GM12865 (cell line): Measurements from ENCODE around the gene PUM1.

Experiments used
- DNase-seq: peaks from one replicate; pipeline ENCODE4 v3.0.0; 2010; ENCODE audit warnings: low read depth
- H3K4me3 ChIP-seq: 2 replicates; pipeline ENCODE4 v1.5.1; 2011; ENCODE audit warnings: mild to moderate bottlenecking, low read depth, low read length, control low read depth
- TF ChIP-seq, protein P1 (sequence below): IDR thresholded peaks from 2 replicates; pipeline ENCODE4 v1.5.1; 2011; ENCODE audit warnings: low read length, control low read depth, low read depth, inconsistent platforms; ENCODE audit not compliant: insufficient read depth; ENCODE audit errors: missing control alignments

Gene PUM1

DNA sequence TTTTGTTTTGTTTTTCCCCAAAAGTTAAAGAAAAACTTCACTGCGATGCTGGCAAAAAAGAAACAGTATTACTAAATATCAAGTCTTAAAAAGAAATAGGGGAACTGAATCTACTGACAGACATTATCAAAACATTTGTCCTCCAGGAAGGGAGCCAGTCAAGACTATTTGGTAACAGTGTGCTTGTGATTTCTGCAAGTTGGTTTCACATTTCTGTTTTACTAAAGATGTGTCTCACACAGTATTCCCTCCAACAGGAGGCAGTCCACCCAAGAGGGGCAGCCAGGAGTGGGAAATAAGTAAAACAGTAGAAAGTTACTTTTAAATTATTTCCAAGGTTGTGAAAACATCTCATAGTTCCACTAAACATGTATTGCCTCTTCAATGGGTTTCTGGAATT, 82.6 kb downstream of the PUM1 start:
- H3K4me3 ChIP-seq: no peak overlapping the region
- TF ChIP-seq, protein P1, sequence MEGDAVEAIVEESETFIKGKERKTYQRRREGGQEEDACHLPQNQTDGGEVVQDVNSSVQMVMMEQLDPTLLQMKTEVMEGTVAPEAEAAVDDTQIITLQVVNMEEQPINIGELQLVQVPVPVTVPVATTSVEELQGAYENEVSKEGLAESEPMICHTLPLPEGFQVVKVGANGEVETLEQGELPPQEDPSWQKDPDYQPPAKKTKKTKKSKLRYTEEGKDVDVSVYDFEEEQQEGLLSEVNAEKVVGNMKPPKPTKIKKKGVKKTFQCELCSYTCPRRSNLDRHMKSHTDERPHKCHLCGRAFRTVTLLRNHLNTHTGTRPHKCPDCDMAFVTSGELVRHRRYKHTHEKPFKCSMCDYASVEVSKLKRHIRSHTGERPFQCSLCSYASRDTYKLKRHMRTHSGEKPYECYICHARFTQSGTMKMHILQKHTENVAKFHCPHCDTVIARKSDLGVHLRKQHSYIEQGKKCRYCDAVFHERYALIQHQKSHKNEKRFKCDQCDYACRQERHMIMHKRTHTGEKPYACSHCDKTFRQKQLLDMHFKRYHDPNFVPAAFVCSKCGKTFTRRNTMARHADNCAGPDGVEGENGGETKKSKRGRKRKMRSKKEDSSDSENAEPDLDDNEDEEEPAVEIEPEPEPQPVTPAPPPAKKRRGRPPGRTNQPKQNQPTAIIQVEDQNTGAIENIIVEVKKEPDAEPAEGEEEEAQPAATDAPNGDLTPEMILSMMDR: no peak
- DNase-seq: peak; percentile 26

DNA sequence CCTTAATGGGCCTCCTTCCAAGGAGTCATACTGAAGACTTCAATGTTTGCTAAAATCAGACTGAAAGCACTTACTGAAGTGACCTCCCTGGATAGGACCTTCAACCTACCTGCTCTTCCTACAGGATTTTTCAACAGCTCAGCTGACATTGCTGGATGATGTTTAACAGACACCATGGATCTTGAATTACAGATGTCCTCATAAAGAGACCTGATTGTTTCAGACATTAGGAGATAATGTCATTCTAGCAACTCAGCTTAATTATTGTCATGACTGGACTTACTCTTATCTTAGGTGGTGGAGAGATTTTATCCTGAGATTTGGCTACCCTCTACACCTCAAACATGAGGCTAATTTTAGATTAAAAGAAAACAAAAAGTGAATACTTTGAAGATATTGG, 83.1 kb downstream of the PUM1 start:
- no peak overlapping the region for H3K4me3 ChIP-seq
- DNase-seq: no peak
- TF ChIP-seq, protein P1: no peak

DNA sequence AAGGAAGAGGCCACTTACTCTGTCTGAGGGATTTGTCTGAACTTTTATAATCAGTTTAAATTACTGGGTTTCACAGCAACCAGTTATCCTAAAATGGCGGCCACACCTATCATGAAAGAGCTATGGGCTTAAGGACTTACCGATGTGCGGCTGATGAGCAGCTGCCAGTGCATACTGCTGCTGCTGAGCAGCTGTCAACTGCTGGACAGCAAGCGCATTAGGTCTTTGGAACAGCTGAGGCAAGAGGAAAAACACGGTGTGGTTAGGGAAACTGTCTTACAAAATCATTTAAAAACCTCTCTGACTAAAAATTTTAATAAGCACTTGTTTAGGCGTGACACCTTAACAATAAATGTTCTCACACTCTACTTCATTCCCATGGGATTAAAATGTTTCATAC, 84.3 kb downstream of the PUM1 start:
- H3K4me3 ChIP-seq: no peak overlapping the region
- TF ChIP-seq, protein P1: no peak
- no peak for DNase-seq

DNA sequence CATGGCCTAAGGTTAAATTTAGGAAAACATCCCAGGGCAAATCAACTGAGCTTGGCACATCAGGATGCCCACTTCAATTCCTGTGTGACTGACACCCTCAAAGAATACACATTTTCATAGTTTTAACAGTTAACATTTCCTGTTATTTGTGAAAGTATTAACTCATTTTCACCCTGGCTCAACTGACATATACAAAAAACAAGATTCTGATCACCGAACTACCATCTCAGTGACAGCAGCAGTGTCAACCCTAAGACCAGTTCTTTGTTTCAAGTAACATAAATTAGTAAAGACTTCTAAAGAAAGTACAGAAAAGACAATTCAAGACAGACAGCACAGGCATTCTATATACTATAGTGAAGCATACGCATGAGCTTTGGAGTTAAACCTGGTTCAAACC, 88.0 kb downstream of the PUM1 start:
- DNase-seq: no peak
- TF ChIP-seq, protein P1: no peak
- H3K4me3 ChIP-seq: no peak overlapping the region

DNA sequence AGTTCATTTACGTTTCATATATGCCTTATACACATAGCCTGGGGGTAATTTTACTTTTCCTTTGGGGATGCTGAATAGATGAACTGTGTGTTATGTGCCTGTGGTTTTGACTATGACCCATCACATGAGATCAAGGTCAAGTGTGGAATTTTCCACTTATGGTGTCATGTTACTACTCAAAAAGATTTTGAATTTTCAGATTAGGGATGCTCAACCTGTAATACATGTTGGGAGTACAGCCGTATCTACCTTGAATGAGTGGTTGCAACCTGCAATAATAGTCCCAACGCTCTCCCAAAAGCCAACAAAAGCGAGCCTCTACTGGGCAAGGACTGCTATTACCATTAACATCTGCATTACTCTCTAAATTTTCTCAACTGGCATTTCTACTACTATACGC, 88.4 kb downstream of the PUM1 start:
- DNase-seq: no peak
- TF ChIP-seq, protein P1: no peak
- H3K4me3 ChIP-seq: no peak overlapping the region

DNA sequence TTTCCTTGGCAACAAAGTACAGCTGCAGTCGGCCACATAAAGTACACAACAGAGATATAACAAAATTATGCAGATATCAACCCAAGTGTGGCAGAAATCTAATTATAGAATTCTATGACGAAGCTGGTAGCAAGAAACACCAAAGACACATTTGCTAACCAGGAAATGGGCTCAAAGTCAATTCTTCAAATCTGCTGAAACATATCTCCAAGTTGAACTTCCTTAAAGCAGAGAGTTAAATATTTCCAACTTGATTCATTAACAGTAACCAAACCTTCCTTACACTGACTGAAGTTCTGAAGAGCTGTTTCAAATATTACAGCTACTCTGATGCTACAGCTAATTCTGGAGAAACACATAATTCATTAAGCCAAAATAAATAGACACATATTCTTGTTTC, 89.4 kb downstream of the PUM1 start:
- no peak overlapping the region for H3K4me3 ChIP-seq
- TF ChIP-seq, protein P1: no peak
- DNase-seq: no peak

DNA sequence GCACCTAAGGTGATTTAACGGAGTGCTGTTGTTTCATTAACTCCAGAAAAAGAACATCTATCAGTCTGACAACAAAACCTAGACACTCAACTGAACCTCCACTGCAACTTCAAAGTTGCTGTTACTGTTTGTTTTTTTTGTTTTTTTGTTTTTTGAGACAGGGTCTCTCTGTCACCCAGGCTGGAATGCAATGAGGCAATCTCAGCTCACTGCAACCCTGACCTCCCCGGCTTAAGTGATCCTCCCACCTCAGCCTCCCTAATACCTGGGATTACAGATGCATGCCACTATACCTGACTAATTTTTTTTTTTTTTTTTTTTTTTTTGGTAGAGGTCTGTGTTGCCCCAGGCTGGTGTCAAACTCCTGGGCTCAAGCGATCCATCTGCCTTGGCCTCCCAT, 90.3 kb downstream of the PUM1 start:
- no peak overlapping the region for H3K4me3 ChIP-seq
- DNase-seq: no peak
- TF ChIP-seq, protein P1: no peak
